ENCODE measurements around the gene KRT35.
A peak's percentile ranks its signal among the peaks of the same experiment; 100 is the strongest.

- peak in 1 of 2 donors; percentile 17 for TF ChIP-seq EP300 (IDR thresholded peaks at IDR 0.05)
- no peak for TF ChIP-seq CTCF (IDR thresholded peaks at IDR 0.05)
- no peak for TF ChIP-seq POLR2A (IDR thresholded peaks at IDR 0.05)
These were observed 16.3 kb downstream of the KRT35 start for GRCh38 chr17:41464682-41465081.
